ENCODE measurements around the gene SMARCA4. TPM values are rescaled to one million over a fixed set of nuclear protein-coding genes. Genes with fewer than 3 reads are reported as not detected.

The SMARCA4 gene
- 173 TPM for polyA plus RNA-seq (2013, experiment 1 of 2)
- polyA plus RNA-seq (2013, experiment 2 of 2) = 171 TPM

DNA sequence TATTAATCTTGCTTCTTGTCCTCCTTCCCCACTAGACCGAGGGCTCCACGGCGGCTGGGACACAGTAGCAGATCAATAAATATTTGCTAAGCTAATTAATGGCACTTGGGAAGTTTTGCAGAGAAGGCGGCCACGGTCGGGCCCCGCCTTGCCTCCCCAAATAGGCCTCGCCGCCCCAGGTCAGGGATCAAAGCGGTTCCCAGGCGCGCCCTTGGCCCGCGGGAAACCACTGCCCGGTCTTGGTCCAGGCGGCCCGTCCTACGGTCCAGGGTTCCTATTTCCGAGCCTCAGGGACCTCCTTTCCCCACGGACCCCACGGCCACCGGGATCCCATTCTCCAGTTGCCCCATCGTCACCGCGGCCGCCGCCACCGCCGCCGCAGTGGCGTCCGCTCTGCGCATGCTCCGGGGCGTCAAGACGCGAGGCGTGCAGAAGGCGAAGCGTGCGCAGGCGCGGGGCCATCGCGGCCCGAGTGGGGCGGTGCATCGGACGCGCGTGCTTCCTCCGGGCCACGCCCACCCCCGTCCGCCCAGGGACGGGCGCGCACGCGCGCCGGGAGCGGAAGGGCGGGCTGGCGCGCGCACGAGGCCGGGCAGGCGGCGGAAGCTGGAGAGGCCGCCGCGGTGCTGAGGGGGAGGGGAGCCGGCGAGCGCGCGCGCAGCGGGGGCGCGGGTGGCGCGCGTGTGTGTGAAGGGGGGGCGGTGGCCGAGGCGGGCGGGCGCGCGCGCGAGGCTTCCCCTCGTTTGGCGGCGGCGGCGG lies at the start of gene SMARCA4:
Gene SMARCA4 (plus strand): TSS at position 717 of the 759 bp plus-strand sequence. CDS start 23,122 bp downstream, outside the sequence.
- no CpG with 5 or more reads among the region's 100 CpGs for WGBS (ENCODE audit: extremely low coverage, insufficient coverage, low lambda C conversion rate)
- H3K4me1 ChIP-seq (ENCODE audit: control insufficient read depth, low read depth, low read length) = no peaks in the 10 kb centered on the region

DNA sequence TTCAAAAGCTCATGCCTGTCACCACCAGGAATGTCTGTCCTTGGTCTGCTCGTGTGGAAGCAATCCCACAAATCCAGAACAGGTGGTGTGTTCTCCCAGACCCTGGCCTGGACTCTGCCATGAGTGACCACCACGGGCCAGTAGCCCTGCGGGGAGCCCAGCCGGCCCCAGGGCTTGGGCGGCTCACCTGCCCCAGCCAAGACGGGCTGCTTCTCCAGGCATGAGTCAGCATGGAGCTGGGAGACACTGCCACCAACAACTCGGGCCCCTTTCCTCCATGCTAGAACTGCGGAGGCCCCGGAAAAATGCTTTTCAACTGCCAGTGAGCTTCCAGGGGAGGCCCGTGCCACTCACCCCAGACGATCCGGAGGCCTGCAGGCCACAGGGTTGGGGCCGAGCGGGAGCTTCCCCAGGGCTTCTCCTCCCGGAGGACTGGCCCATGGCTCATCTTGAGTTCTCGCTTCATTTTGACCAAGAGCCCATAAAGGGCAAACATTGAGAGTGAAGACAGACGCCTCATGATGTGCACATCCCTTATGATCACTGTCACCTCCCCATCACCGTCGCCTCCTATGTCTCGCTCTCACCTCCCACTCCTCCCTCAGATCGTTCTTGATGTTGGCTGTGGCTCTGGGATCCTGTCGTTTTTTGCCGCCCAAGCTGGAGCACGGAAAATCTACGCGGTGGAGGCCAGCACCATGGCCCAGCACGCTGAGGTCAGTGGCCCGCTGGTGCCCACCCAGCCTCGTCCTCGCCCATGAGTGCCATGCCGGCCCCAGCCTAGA lies 49.1 kb upstream of the SMARCA4 start:
- H3K4ac ChIP-seq (ENCODE audit: low read depth, low read length) = no peak overlapping the region
- H3K79me1 ChIP-seq (ENCODE audit: low read length) = no peaks in the 10 kb centered on the region
- no peak overlapping the region for H2BK15ac ChIP-seq (replicated peaks; ENCODE audit: low read depth)
- H2AK5ac ChIP-seq (ENCODE audit: low read length) = no peak overlapping the region
- no peak overlapping the region for H4K8ac ChIP-seq (ENCODE audit: low read depth, low read length)
- no peak overlapping the region for H4K5ac ChIP-seq (ENCODE audit: low read length)
- H3K56ac ChIP-seq (ENCODE audit: low read length) = no peak overlapping the region
- no peaks in the 10 kb centered on the region for H3K27me3 ChIP-seq (ENCODE audit: insufficient read depth, low read length, poor library complexity)
- no peak overlapping the region for H3K9ac ChIP-seq (ENCODE audit: low read length)
- no peak overlapping the region for H3K18ac ChIP-seq (ENCODE audit: low read length)
- H2BK5ac ChIP-seq (ENCODE audit: low read length) = no peak overlapping the region
- peaks cover 7% of the 10 kb centered on the region for H3K36me3 ChIP-seq (ENCODE audit: control insufficient read depth, insufficient read depth, low read length)
- no peak for DNase-seq
- H3K4me1 ChIP-seq (ENCODE audit: control insufficient read depth, low read depth, low read length) = no peaks in the 10 kb centered on the region
- no peak overlapping the region for H3K27ac ChIP-seq (ENCODE audit: low read depth, low read length)
- no peak overlapping the region for H3K4me3 ChIP-seq (ENCODE audit: low read length)
- H3K79me2 ChIP-seq (ENCODE audit: control insufficient read depth, insufficient read depth, low read length) = no peaks in the 10 kb centered on the region
- H3K23ac ChIP-seq (ENCODE audit: low read length) = no peak overlapping the region
- no peak overlapping the region for H2BK120ac ChIP-seq (ENCODE audit: low read depth, low read length)
- WGBS (ENCODE audit: extremely low coverage, insufficient coverage, low lambda C conversion rate) = no CpG with 5 or more reads among the region's 31 CpGs
- H3K4me2 ChIP-seq (ENCODE audit: low read length) = no peak overlapping the region

More for the DNA sequence above, at the start of gene SMARCA4:
- peak within 1 kb of the TSS; percentile 95 for H4K5ac ChIP-seq (ENCODE audit: low read length)
- DNase-seq = peak; percentile 98
- H3K9ac ChIP-seq (ENCODE audit: low read length) = peak within 1 kb of the TSS; percentile 99
- H3K18ac ChIP-seq (ENCODE audit: low read length) = peak within 1 kb of the TSS; percentile 100
- peaks cover 5% of the 10 kb centered on the region for H3K79me1 ChIP-seq (ENCODE audit: low read length)
- peak within 1 kb of the TSS; percentile 68 for H3K4me2 ChIP-seq (ENCODE audit: low read length)
- peak within 1 kb of the TSS; percentile 43 for H4K8ac ChIP-seq (ENCODE audit: low read depth, low read length)
- peak within 1 kb of the TSS; percentile 93 for H3K4ac ChIP-seq (ENCODE audit: low read depth, low read length)
- peak within 1 kb of the TSS; percentile 73 for H2BK120ac ChIP-seq (ENCODE audit: low read depth, low read length)
- peak within 1 kb of the TSS; percentile 99 for H3K56ac ChIP-seq (ENCODE audit: low read length)
- H3K4me3 ChIP-seq (ENCODE audit: low read length) = peak within 1 kb of the TSS; percentile 99
- no peak within 1 kb of the TSS for H2BK15ac ChIP-seq (replicated peaks; ENCODE audit: low read depth)
- peak within 1 kb of the TSS; percentile 95 for H3K27ac ChIP-seq (ENCODE audit: low read depth, low read length)
- H3K36me3 ChIP-seq (ENCODE audit: control insufficient read depth, insufficient read depth, low read length) = no peaks in the 10 kb centered on the region
- peak within 1 kb of the TSS; percentile 76 for H2BK5ac ChIP-seq (ENCODE audit: low read length)
- H2AK5ac ChIP-seq (ENCODE audit: low read length) = peak within 1 kb of the TSS; percentile 45
- peak within 1 kb of the TSS; percentile 98 for H3K23ac ChIP-seq (ENCODE audit: low read length)
- no peaks in the 10 kb centered on the region for H3K27me3 ChIP-seq (ENCODE audit: insufficient read depth, low read length, poor library complexity)
- H3K79me2 ChIP-seq (ENCODE audit: control insufficient read depth, insufficient read depth, low read length) = peaks cover 41% of the 10 kb centered on the region

DNA sequence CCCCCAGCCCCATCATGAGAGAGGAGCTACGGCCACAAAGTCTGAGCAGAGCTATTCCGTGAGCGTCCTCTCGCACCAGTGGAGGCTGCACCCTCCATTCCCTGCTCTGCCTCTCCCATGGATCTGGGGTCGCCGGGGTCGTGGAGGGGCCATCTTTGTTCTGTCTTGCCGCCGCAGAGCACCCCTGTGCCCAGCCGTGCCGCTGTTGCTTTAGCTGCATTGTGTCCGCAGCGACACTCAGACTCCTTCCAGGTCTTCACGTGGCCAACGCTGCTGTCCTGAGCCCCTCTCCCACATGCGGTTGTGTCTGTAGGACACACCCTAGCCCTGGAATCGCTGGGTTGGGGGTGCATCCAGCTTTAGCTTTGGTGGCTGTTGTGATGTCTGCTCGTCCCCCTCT lies 48.2 kb upstream of the SMARCA4 start:
- DNase-seq = no peak
- H2BK120ac ChIP-seq (ENCODE audit: low read depth, low read length) = no peak overlapping the region
- no peak overlapping the region for H2AK5ac ChIP-seq (ENCODE audit: low read length)
- H4K5ac ChIP-seq (ENCODE audit: low read length) = no peak overlapping the region
- H3K27me3 ChIP-seq (ENCODE audit: insufficient read depth, low read length, poor library complexity) = no peaks in the 10 kb centered on the region
- no peak overlapping the region for H3K4me2 ChIP-seq (ENCODE audit: low read length)
- H3K79me1 ChIP-seq (ENCODE audit: low read length) = no peaks in the 10 kb centered on the region
- no peaks in the 10 kb centered on the region for H3K4me1 ChIP-seq (ENCODE audit: control insufficient read depth, low read depth, low read length)
- H3K56ac ChIP-seq (ENCODE audit: low read length) = no peak overlapping the region
- no peak overlapping the region for H4K8ac ChIP-seq (ENCODE audit: low read depth, low read length)
- H3K79me2 ChIP-seq (ENCODE audit: control insufficient read depth, insufficient read depth, low read length) = no peaks in the 10 kb centered on the region
- no peak overlapping the region for H2BK15ac ChIP-seq (replicated peaks; ENCODE audit: low read depth)
- H3K9ac ChIP-seq (ENCODE audit: low read length) = no peak overlapping the region
- no peak overlapping the region for H3K23ac ChIP-seq (ENCODE audit: low read length)
- no peak overlapping the region for H3K27ac ChIP-seq (ENCODE audit: low read depth, low read length)
- H3K36me3 ChIP-seq (ENCODE audit: control insufficient read depth, insufficient read depth, low read length) = peaks cover 7% of the 10 kb centered on the region
- no peak overlapping the region for H2BK5ac ChIP-seq (ENCODE audit: low read length)
- no peak overlapping the region for H3K18ac ChIP-seq (ENCODE audit: low read length)
- H3K4me3 ChIP-seq (ENCODE audit: low read length) = no peak overlapping the region
- H3K4ac ChIP-seq (ENCODE audit: low read depth, low read length) = no peak overlapping the region
- no CpG with 5 or more reads among the region's 18 CpGs for WGBS (ENCODE audit: extremely low coverage, insufficient coverage, low lambda C conversion rate)

DNA sequence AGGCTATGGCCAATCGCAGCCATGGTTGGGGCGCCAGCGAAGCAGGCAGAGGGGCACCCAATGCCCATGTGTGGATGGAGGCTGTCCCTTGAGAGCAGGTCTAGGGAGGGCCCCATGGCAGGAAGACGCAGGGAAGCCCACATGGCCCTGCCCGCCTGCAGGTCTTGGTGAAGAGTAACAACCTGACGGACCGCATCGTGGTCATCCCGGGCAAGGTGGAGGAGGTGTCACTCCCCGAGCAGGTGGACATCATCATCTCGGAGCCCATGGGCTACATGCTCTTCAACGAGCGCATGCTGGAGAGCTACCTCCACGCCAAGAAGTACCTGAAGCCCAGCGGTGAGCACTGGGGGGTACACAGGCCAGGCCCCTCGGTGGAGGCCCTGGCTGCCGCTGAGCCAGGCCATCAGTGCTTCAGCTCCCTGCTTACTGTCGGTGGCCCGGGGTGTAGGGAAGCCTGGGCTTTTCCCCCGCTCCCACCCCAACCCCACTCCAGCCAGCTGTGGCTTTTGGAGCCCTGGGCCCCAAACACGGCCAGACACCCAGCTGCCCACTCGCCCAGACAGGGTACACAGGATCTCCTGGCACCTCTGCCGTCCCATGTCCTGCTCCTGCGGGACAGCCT lies 47.0 kb upstream of the SMARCA4 start:
- Histone ChIP-seq H2AK5ac (ENCODE audit: low read length) (no peak overlapping the region), H3K56ac (ENCODE audit: low read length) (no peak overlapping the region), H3K79me2 (ENCODE audit: control insufficient read depth, insufficient read depth, low read length) (no peaks in the 10 kb centered on the region), H3K23ac (ENCODE audit: low read length) (no peak overlapping the region), H3K79me1 (ENCODE audit: low read length) (no peaks in the 10 kb centered on the region), H3K27me3 (ENCODE audit: insufficient read depth, low read length, poor library complexity) (no peaks in the 10 kb centered on the region), H3K4ac (ENCODE audit: low read depth, low read length) (no peak overlapping the region), H3K9ac (ENCODE audit: low read length) (no peak overlapping the region), H2BK15ac (replicated peaks; ENCODE audit: low read depth) (no peak overlapping the region), H3K27ac (ENCODE audit: low read depth, low read length) (no peak overlapping the region), H4K8ac (ENCODE audit: low read depth, low read length) (no peak overlapping the region), H3K4me3 (ENCODE audit: low read length) (no peak overlapping the region), H3K4me2 (ENCODE audit: low read length) (no peak overlapping the region), H2BK5ac (ENCODE audit: low read length) (no peak overlapping the region), H3K4me1 (ENCODE audit: control insufficient read depth, low read depth, low read length) (no peaks in the 10 kb centered on the region), H3K36me3 (ENCODE audit: control insufficient read depth, insufficient read depth, low read length) (peaks cover 6% of the 10 kb centered on the region), H4K5ac (ENCODE audit: low read length) (no peak overlapping the region), H3K18ac (ENCODE audit: low read length) (no peak overlapping the region), H2BK120ac (ENCODE audit: low read depth, low read length) (no peak overlapping the region)
- DNase-seq = no peak
- no CpG with 5 or more reads among the region's 24 CpGs for WGBS (ENCODE audit: extremely low coverage, insufficient coverage, low lambda C conversion rate)

DNA sequence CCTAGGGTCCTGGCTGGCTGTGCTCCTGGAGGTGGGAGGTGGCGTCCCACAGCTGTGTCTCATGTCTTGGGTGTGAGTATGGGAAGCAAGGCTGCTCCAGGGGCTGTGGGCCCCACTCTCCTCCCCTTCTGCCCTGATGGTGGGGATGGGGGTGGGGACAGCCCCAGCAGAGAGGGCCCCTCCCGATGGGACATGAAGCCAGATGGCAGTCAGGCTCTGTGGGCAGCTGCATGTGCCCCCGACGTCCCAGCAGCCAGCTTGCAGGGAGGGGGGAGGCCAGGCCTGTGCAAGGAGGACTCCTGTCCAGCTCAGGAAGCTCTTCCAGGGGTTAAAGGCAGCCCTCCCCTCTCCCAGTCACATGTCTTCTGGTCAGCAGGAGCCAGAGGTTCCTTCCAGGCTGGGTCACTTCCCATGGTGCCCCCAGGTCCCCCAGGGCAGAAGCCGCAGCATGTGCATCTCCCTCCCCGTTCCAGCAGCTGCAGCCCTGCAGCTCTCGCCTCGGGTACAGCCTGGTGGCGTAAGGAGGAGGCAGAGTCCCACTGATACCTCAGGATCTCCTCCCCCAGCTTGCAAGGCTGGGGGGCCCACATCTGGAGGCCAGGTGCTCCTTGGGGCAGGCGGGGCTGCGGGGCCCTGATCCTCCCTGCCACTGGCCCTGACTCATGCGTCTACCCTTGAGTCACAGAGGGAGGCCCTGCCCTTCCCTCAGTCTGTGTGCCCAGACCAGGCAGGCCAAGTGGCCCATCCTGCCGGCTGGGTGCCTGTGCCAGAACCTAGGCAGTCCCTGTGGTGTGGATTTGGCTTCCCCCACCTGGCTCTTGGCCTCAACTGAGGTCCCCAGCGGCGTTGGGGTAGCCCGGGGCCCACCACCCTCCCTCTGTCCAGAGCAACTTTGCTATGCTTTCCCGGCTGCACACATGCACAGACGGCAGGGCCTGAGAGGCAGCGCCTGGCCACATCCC lies 45.4 kb upstream of the SMARCA4 start:
- H3K27ac ChIP-seq (ENCODE audit: low read depth, low read length) = no peak overlapping the region
- no peaks in the 10 kb centered on the region for H3K79me2 ChIP-seq (ENCODE audit: control insufficient read depth, insufficient read depth, low read length)
- H2BK15ac ChIP-seq (replicated peaks; ENCODE audit: low read depth) = no peak overlapping the region
- WGBS (ENCODE audit: extremely low coverage, insufficient coverage, low lambda C conversion rate) = no CpG with 5 or more reads among the region's 19 CpGs
- H3K4me1 ChIP-seq (ENCODE audit: control insufficient read depth, low read depth, low read length) = no peaks in the 10 kb centered on the region
- no peak overlapping the region for H3K4me2 ChIP-seq (ENCODE audit: low read length)
- no peak overlapping the region for H2BK120ac ChIP-seq (ENCODE audit: low read depth, low read length)
- no peak overlapping the region for H2BK5ac ChIP-seq (ENCODE audit: low read length)
- no peaks in the 10 kb centered on the region for H3K27me3 ChIP-seq (ENCODE audit: insufficient read depth, low read length, poor library complexity)
- H3K36me3 ChIP-seq (ENCODE audit: control insufficient read depth, insufficient read depth, low read length) = peaks cover 9% of the 10 kb centered on the region
- H3K56ac ChIP-seq (ENCODE audit: low read length) = no peak overlapping the region
- H2AK5ac ChIP-seq (ENCODE audit: low read length) = no peak overlapping the region
- H3K4ac ChIP-seq (ENCODE audit: low read depth, low read length) = no peak overlapping the region
- H3K18ac ChIP-seq (ENCODE audit: low read length) = no peak overlapping the region
- H3K4me3 ChIP-seq (ENCODE audit: low read length) = no peak overlapping the region
- H3K79me1 ChIP-seq (ENCODE audit: low read length) = no peaks in the 10 kb centered on the region
- H3K9ac ChIP-seq (ENCODE audit: low read length) = no peak overlapping the region
- no peak overlapping the region for H4K5ac ChIP-seq (ENCODE audit: low read length)
- H4K8ac ChIP-seq (ENCODE audit: low read depth, low read length) = no peak overlapping the region
- no peak overlapping the region for H3K23ac ChIP-seq (ENCODE audit: low read length)
- no peak for DNase-seq
